SIG-M5 treated with dmso at 0.1 percent for 504 hours (cell line): ENCODE data around the gene PTCHD1.

ENCODE experiments used
- DNase-seq: peaks from one replicate; lab custom pipeline; 2025; ENCODE audit not compliant: unreplicated experiment; lab: John Stamatoyannopoulos, UW

PTCHD1 gene

DNA sequence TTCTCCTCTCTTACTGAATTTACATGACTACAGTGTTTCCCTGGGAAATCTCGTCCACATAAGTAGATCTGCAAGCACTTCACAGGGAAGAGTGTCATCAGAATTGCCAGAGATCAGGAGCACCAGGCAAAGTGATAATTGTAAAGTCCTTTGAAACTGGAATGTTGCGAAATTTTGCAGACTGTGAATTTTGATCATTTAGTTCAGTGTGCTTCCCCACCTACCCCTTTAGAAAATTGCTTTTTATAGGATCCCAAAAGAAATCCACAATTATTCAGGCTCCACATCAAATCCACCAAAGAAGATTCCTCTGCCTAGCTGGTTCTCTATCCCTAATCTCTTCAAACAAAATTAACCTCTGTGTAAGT, 10.2 kb downstream of the PTCHD1 start:
- no peak for DNase-seq

DNA sequence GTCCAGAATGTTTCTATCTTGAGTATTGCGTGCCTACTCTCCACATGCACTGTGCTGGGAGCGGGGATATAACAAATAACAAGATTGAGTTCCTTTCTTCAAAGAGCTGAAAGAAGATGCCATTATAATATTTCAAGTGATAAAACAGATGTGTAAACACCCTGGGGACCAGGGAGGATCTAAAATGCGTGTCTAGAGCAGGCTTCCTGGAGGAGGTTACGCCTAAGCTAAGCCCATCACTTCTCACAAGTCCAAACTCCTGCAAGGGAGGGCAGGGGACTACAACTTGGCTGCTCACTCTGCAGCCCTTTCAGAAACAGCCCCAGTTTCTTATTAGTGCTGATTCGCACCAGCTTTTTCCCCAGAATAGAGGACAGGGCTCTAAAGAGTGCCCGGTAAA, 21.5 kb downstream of the PTCHD1 start:
- no peak for DNase-seq

DNA sequence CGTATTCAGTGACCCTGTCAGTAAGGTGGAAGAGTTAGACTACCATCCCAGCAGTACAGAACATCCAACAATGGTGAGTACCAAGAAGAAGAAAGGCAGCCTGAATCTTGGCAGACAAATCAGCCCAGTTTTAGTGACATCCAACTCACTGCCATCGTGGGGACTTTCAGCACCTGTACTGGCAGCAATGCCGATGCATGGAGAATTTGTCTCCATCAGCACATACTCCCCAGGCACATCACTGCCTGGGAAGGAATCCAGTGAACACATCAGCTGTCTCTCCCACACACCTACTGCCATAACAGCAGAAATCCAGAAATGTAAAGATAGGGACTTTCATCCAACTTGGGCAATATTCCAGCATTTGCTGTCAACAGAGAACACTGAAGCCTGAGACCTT, 29.8 kb downstream of the PTCHD1 start:
- DNase-seq: no peak

DNA sequence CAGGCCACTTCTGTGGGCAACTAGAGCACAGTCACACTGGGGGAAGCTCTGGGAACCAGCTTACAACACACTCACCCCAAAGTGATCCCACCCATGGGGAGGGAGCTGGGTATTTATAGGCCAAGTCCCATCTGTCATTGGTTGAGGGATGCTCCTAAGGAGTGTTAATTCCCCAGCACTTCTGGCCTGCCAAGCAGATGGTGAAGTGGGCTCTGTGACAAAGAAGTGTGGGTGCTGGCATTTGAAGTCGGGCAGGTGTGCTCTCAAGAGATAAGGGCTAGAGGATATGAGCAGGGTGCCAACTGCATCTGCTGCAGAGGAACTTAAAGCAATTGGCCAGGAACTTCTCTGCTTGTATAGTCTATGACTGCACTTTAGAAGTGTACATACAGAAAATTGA, 30.9 kb downstream of the PTCHD1 start:
- no peak for DNase-seq

DNA sequence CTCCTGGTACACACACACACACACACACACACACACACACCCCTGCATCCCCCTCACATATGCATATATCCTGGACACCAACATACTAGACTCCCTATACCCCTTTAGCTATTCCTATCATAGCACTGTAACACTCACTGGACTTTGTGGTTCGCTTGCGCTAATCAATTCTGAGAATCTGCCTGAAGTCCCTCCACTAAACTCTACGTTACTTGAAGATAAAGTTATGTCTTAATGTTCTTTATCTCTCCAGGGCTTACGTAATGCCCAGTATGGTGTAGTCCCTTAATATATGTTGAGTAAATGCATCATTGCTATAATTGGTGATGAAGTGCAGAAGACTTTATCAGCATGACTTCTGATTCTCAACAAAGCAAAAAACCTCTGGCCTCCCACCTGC, 32.3 kb downstream of the PTCHD1 start:
- no peak for DNase-seq

DNA sequence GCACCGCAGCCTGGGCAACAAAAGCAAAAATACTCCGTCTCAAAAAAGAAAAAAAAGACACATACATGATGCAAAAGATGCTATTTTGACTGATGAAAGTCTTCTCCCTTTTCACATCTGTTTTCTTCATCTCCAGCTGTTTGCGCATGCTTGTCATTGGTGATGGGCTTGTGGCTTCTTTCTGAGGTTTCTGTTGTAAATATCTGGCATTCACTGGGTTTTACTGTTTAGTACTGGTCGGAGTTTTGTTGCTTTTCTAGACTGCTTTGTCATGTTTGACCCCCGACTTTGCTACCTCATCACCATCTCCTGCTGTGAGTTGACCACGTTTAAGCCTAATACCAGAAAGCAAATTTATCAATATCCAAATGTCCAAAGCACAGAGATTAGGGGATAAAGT, 34.4 kb downstream of the PTCHD1 start:
- no peak for DNase-seq

DNA sequence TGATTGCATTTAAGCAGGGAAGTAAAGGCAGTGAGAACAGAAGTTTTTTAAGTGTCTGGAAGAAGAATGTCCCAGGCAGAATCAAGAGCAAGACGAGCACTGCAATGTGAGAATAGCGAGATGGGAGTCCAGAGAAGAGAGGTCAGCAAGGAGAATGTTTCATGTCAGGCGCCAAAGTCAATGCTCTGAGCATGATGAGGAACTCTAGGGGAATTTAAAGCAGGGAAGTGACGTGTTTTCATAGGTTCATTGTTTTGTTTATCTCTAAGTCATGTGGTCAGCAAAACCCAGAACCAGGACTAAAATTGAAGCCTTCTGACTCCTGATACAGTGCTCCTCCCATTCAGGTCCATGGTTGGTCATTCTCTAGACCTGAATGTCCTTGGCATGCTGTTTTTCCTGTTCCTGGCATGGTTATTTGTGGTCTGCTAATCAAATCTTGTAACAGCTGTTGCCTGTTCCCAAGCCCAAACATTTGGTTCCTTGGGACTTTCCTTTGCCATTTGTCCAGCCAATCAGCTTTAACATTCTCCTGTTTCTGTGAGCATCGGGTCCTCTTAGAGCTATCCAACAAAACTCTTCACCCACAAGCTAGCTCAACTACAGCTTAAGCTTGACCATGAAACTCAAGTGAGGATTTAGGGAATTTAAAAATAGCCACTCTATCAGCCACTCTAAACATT, 37.7 kb downstream of the PTCHD1 start:
- no peak for DNase-seq

DNA sequence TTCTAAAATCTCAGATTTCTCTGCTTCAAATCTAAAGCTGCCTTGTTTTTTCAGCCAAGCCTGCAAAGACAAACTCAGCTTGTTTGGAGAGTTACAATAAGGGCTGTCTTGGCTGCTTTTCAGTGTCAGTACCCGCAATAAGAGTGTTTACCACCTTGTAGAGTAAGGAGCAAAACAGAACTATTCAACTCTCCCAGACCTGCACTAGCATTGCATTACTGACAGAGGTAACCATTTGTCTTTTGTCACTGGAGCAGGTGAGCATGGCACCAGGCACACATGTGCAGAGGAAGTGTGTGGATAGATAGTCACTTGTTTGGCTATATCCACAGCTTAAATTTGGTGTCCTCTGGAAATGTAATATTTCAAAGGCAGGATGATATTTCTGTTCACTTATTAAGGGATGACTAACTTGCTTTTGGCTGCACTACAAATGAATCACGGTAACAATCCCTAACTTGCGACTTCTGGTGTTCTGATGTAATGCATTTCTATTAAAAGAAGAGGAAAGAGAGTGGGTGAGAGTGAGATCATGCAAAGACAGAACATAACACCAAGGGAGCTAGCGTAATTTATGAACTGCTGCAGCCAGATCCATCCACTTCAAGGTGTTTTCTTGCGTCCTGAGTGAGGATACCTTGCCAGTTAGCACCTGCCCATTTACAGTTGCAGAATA, 38.6 kb downstream of the PTCHD1 start:
- no peak for DNase-seq

DNA sequence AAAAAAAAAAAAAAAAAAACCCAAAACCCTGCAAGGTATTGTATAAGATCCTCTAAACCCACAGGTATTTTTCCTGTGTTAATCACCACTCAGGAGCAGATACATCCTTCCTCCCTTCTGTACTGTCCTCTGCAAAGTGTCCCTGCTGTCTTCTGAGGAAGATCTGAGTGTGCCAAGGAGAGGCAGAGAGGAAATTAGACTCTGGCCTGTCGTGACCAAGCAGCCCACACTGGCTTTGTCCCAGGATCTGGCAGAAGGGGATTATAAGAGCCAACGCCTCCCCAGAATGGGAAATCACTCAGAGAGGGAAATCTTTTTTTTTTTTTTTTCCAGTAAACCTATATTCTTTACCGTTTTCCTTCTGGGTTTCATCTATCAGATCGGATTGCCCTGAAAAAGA, 39.6 kb downstream of the PTCHD1 start:
- DNase-seq: no peak

DNA sequence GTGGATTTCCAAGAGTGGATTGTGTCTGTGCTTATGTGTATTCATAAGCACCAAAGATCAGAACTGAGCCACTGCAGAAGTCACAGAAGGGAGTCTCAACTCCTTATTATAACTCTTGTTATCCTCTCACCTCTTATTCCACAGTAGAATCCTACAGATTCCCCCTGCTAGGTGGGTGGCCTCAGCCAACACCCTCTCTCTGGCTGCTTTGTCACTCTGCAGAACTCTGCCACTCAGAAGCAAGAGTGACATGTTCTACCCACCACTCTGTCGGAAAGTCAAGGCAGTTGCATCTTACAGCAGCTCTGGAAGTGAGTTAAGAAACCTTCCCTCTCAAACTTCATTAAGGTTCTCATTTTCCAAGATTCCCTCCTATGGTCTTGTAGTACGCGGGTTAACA, 41.9 kb downstream of the PTCHD1 start:
- DNase-seq: no peak

DNA sequence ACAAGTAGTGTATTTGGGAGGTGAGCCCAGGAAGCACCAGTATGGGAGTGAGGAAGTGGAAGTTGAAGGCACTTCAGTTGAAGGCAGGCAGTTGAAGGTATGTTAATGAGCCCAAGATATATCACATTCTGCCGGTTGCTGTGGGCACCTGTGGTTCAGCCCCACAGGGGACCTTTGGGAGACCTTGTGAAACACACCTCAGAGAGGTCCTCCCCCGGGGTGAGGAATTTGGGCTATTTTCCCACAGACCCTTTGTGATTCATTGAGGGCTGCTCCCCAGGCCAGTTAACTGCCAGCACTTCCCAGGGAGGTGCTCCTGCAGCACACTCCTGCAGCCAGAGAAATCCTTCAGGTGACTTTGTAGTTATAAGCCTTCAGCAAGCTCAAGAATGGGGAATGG, 45.9 kb downstream of the PTCHD1 start:
- no peak for DNase-seq

DNA sequence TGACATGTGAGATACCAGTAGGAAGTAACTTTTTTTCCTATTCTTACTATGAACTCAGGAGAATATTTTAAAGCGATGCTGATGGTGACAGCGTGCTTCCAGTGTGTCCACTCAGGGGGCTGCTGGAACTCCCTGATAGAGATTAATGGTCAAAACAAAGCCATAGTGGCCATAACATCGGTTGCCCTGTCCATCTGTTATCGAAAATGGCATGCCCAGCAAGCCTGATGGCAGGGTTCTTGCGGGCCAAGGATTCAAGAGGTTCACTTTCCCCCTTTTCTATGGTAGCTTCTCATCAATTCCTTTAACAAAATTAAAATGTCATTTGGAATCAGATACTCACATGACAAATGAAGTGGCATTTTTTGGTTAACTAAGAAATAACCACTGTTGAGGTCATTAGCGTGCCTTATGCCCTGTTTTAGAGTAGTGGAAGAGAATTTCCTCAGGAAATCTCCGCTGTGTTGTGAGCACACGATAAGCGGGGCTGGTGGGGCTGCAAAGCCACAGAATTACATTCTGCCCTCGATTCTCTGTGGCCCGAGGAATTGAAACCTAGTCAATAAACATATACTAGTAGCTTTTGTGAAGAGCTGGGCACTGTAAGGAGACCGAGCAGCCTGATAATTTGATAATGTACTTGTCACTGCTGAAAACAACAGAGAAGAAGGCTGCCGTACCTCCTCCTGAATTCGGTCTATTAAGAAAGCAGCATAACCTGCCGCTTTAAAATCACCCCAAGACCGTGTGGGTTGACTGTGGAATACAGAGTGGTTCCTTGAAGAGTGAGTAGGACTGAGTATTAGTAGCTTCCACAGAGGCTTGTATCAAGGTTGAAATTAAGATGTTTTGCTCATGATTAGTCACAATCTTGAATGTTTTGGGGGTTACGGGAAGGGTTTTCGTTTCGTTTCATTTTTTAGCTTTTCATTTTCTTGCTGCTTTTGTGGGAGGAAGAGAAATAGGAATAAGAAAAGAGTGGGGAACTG, 46.7 kb downstream of the PTCHD1 start:
- DNase-seq: no peak

DNA sequence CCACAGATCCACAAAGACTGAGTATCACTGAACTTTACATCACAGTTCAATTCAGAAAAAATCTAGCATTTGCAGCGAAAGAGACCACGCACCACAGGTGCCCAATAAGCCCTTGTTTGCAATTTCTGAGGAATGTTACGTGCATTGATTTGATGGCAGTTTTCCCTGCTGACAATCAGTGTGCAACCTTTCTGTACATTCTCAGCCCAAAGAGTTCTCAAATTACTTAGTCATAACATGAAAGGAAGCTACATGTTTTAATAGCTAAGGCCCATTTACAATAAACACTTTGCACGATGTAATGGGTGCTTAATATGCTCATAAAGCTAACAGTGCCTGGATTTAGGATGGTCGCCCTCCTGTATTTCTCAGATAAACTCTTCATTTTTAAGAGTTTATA, 47.9 kb downstream of the PTCHD1 start:
- DNase-seq: no peak

DNA sequence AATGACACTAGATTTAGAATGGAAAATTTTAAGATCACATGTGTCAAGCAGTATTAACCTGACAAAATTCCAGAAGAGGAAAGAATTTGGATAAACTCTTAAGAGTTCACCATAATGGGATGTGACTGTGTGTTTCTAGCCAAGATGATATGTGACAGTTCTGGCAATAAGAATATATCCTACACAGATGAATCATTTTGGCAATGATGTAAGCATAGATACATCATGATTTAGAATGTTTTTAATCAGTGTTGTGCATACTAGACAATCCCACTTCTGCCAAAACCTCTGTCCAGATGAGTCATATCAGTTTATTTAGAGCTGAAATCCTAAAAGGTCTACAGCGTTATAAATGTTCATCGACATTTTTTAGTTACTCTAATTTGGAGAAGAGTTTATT, 48.8 kb downstream of the PTCHD1 start:
- no peak for DNase-seq

DNA sequence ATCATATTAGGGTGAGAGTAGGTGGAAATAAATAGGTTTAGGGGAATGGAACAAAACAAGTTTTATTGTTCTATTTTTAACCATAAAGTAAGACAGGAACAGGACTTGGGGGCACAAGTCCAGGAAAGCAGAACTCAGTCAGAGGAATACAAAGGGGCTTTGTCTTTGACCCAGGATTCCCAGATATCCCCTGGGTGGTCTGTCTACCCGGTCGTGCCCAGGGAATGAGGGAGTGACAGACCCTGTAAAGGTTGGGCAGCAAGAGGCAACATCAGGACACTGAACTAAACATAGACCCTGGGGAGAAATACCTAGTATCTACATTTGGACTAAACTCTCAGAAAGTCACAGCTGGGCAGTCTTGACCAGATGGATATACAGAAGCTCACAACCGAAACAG, 50.6 kb downstream of the PTCHD1 start:
- no peak for DNase-seq

DNA sequence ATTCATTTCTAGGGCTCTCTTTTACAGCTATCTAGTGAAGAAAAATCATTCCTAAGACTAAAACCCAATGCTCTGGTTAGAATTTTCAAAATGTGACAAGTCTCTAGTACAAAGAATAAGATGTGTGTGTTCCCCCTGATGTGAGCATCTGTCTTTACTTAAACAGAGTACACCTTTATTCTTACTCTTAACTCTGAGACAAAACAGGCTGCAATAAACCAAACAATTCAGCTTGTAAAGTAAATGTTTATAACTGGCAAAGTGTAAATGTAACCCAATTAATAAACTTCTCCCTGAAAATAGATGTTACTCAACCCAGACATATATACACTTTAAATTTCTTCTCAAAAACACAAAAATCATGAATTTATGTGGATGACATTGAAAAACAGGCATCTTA, 51.6 kb downstream of the PTCHD1 start:
- DNase-seq: no peak

DNA sequence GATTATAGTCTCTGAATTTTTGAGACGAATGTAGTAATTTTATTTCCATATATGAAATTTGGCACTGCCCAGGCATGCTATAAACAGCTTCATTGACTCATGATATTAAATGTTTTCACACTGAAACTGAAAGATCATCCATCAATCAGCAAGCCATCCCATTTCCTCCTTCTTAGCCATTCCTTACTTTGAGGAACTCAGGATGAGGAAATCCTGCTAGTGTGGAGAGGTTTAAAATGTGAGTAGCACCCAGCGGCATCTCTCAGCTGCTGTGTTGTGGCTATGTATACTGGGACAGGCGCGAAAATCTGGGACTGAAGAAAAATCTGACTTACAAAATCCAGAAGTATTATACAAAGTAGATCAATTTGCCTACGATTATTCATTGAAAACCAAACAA, 52.1 kb downstream of the PTCHD1 start:
- no peak for DNase-seq

DNA sequence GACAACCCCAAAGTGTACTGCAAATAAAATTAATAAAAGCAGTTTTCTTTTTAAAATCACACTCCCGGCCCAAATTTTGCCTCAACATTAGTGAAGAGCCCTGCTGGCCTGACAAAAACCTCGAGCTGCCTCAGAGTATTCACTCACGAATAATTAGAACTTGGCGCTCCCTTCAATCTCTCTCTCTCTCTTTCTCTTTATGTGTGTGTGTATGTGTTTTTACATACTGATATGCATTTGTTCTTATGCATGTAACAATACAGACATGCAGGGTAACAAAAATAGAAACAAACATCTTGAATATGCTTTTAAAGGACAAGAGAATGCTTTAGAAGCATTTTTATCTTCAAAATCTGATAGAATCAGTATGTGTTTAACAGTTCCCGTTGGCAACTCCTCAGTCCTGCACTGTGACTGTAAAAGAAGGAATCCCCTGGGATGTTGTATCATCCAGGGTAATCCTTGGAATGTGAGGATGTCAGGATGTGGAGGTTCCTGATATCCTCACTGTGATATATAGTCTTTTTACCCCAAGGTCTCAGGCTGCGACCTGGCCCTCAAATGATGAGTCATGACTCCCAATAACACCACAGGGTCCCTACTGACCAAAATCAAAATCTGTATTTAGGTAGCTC, 53.0 kb downstream of the PTCHD1 start:
- DNase-seq: no peak

DNA sequence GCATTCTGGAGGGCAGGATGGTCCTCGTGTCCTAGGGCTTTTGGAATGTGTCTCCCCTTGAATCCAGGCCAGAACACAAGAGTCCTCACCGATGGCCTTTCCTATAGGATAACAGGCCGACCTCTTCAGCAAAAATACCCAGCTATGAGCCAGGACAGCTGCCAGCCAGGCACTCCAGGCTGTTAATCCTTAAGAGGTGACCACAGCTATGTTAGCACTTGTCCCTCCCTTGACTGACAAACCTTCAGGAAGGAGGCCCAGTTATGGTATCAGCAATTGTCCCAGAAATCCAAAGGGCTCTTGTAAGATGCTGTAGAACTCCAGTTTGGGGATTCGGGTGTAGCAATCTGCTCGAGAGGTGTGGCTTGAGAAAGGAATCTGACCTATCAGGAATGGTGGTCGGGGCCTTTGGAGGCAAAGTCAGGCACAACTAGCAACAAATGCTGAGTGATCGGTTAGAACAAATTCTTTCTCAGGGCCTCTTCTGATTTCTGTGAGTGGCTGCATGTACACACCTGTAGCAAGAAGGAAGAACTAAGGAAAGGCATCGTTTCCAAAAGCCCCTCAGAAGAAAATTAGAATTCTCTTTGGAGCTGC, 54.6 kb downstream of the PTCHD1 start:
- DNase-seq: no peak

DNA sequence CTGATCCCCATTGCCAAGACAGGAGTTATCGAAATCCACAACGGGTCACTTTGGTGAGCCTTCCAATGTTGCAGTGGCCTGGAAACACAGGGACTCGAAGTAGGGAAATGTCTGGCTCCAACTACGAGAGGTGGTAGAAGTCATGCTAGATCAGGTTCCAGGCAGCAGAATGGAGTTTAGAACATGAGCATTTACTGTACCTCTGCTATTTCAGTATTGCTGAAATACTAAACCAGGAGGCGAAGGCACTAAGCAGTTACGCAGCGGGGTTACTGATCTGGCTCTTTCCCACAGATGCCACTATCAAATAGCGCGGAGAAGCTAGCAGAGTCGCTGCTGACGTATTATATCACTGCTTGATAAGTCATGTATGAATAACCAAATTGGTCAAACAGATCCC, 56.3 kb downstream of the PTCHD1 start:
- no peak for DNase-seq

DNA sequence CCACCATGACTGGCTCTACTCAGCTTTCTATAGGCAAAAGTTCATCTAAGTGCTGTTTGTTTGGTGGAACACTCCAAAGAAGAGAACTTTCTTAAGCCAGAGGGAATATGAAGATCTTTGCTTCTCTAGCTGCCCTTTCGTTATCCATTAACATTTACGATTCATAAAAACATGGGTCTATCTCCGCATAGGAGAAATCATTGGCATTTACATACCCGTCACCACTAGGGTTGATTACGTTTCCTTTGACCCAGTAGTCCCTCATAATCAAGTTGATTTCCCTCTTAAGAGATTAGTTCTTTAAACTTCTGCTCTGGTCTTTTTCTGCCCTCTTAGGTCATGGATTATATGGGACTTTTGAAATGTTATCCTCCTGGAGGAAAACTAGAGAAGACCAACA, 57.5 kb downstream of the PTCHD1 start:
- DNase-seq: no peak
